ENCODE measurements around the gene EEFSEC.

Gene EEFSEC

DNA sequence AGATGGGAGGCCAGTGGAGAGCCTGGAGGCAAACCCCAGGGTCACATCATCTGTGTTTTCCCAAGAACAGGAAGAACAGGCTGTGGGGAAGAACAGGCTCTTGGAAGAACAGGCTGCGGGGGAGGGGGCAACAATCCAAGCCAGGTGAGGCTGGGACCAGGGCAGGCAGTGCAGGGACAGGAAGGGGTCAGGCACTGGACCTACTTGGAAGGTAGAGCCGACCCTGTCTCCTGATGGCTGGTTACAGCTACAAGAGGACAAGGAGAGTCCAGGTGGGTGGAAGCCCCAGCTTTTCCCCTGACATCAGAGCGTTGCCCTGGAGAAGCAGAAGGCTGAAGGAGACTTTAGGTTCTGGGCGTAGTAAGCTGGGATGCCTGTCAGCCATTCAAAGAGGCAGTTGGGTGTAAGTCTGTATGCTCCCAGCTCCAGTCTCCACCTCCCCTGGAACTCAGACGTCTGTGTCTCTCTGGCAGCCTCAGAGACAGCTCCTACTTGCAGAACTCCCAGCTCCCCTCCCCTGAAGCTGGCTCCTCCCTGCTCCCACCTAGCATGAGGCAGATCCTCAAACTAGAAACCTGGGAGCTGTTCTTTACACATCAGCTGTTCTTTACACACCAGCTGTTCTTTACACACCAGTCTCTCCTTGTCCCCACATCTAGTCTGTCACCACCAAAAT is 182.5 kb downstream of the EEFSEC start:
- DNase-seq = no peak
- H3F3A ChIP-seq (ENCODE audit: insufficient read depth, low read length) = no peaks in the 10 kb centered on the region
- no peak for TF ChIP-seq EZH2 (optimal IDR thresholded peaks at IDR 0.05; ENCODE audit: low read depth, low read length)
- TF ChIP-seq, protein P1, sequence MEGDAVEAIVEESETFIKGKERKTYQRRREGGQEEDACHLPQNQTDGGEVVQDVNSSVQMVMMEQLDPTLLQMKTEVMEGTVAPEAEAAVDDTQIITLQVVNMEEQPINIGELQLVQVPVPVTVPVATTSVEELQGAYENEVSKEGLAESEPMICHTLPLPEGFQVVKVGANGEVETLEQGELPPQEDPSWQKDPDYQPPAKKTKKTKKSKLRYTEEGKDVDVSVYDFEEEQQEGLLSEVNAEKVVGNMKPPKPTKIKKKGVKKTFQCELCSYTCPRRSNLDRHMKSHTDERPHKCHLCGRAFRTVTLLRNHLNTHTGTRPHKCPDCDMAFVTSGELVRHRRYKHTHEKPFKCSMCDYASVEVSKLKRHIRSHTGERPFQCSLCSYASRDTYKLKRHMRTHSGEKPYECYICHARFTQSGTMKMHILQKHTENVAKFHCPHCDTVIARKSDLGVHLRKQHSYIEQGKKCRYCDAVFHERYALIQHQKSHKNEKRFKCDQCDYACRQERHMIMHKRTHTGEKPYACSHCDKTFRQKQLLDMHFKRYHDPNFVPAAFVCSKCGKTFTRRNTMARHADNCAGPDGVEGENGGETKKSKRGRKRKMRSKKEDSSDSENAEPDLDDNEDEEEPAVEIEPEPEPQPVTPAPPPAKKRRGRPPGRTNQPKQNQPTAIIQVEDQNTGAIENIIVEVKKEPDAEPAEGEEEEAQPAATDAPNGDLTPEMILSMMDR (IDR thresholded peaks at IDR 0.05; ENCODE audit: low read length) = no peak
- no peak for TF ChIP-seq EZH2phosphoT487 (IDR thresholded peaks at IDR 0.05; ENCODE audit: low read length)
- H3K4me1 ChIP-seq (ENCODE audit: low read length) = no peaks in the 10 kb centered on the region
- no peak overlapping the region for H3K27ac ChIP-seq (ENCODE audit: low read length)
- H3K9ac ChIP-seq (ENCODE audit: low read length) = no peak overlapping the region
- H3K27me3 ChIP-seq (replicated peaks; ENCODE audit: insufficient read depth, low read length) = no peaks in the 10 kb centered on the region
- H3K4me3 ChIP-seq (ENCODE audit: low read length) = no peak overlapping the region
- H3K9me3 ChIP-seq (replicated peaks; ENCODE audit: insufficient read depth, low read length) = no peaks in the 10 kb centered on the region
- no peaks in the 10 kb centered on the region for H4K20me1 ChIP-seq (ENCODE audit: insufficient read depth, low read length)
- H3K4me2 ChIP-seq (ENCODE audit: low read depth, low read length) = no peak overlapping the region
- no peaks in the 10 kb centered on the region for H3K79me2 ChIP-seq (ENCODE audit: low read length)
- H3K9me2 ChIP-seq (replicated peaks; ENCODE audit: insufficient read depth, low read length) = no peaks in the 10 kb centered on the region
- no peak overlapping the region for H2AFZ ChIP-seq (ENCODE audit: low read length)
- H3K36me3 ChIP-seq (replicated peaks; ENCODE audit: insufficient read depth, low read length) = no peaks in the 10 kb centered on the region

GRCh38 chr3:128336337-128337156 is 183.3 kb downstream of the EEFSEC start:
- Histone ChIP-seq H2AFZ (ENCODE audit: low read length) (no peak overlapping the region), H3K4me1 (ENCODE audit: low read length) (no peaks in the 10 kb centered on the region), H3K9me2 (replicated peaks; ENCODE audit: insufficient read depth, low read length) (no peaks in the 10 kb centered on the region), H3K9ac (ENCODE audit: low read length) (no peak overlapping the region), H3K36me3 (replicated peaks; ENCODE audit: insufficient read depth, low read length) (no peaks in the 10 kb centered on the region), H3F3A (ENCODE audit: insufficient read depth, low read length) (no peaks in the 10 kb centered on the region), H3K4me3 (ENCODE audit: low read length) (no peak overlapping the region), H3K27ac (ENCODE audit: low read length) (no peak overlapping the region), H3K27me3 (replicated peaks; ENCODE audit: insufficient read depth, low read length) (no peaks in the 10 kb centered on the region), H4K20me1 (ENCODE audit: insufficient read depth, low read length) (no peaks in the 10 kb centered on the region), H3K4me2 (ENCODE audit: low read depth, low read length) (no peak overlapping the region), H3K9me3 (replicated peaks; ENCODE audit: insufficient read depth, low read length) (no peaks in the 10 kb centered on the region), H3K79me2 (ENCODE audit: low read length) (no peaks in the 10 kb centered on the region)
- no peak for TF ChIP-seq EZH2 (optimal IDR thresholded peaks at IDR 0.05; ENCODE audit: low read depth, low read length)
- TF ChIP-seq, protein P1 (IDR thresholded peaks at IDR 0.05; ENCODE audit: low read length) = no peak
- TF ChIP-seq EZH2phosphoT487 (IDR thresholded peaks at IDR 0.05; ENCODE audit: low read length) = no peak
- DNase-seq = no peak

GRCh38 chr3:128337305-128337704 is 184.0 kb downstream of the EEFSEC start:
- H3K9ac ChIP-seq (ENCODE audit: low read length) = no peak overlapping the region
- no peak for TF ChIP-seq EZH2phosphoT487 (IDR thresholded peaks at IDR 0.05; ENCODE audit: low read length)
- TF ChIP-seq, protein P1 (IDR thresholded peaks at IDR 0.05; ENCODE audit: low read length) = no peak
- no peak for TF ChIP-seq EZH2 (optimal IDR thresholded peaks at IDR 0.05; ENCODE audit: low read depth, low read length)
- no peak overlapping the region for H2AFZ ChIP-seq (ENCODE audit: low read length)
- no peaks in the 10 kb centered on the region for H3K4me1 ChIP-seq (ENCODE audit: low read length)
- H3K27ac ChIP-seq (ENCODE audit: low read length) = no peak overlapping the region
- H3K4me2 ChIP-seq (ENCODE audit: low read depth, low read length) = no peak overlapping the region
- no peak for DNase-seq
- no peaks in the 10 kb centered on the region for H3K27me3 ChIP-seq (replicated peaks; ENCODE audit: insufficient read depth, low read length)
- H3K4me3 ChIP-seq (ENCODE audit: low read length) = no peak overlapping the region
- no peaks in the 10 kb centered on the region for H3K9me2 ChIP-seq (replicated peaks; ENCODE audit: insufficient read depth, low read length)
- no peaks in the 10 kb centered on the region for H3K9me3 ChIP-seq (replicated peaks; ENCODE audit: insufficient read depth, low read length)
- H4K20me1 ChIP-seq (ENCODE audit: insufficient read depth, low read length) = no peaks in the 10 kb centered on the region
- H3K79me2 ChIP-seq (ENCODE audit: low read length) = no peaks in the 10 kb centered on the region
- no peaks in the 10 kb centered on the region for H3K36me3 ChIP-seq (replicated peaks; ENCODE audit: insufficient read depth, low read length)
- no peaks in the 10 kb centered on the region for H3F3A ChIP-seq (ENCODE audit: insufficient read depth, low read length)

Data from MM.1S (cell line).